K562 (cell line): ENCODE results near the gene NDST4. TPM values are rescaled to one million over a fixed set of nuclear protein-coding genes. Genes with fewer than 3 reads are reported as not detected.

Experiments used
- ATAC-seq: fragments of 200-7000 bp; cut with Tn5 transposase; 3 replicates; pipeline ENCODE4 v1.9.1; 2020; ENCODE audit warnings: moderate library complexity
- BruUV-seq: library from RNA; stranded (reverse); fragments of 400-500 nt; replicated peaks from 2 replicates; lab custom pipeline; 2021; lab: Mats Ljungman, UMichigan
- CTCF ChIA-PET: fragments of 300-600 bp; formaldehyde crosslinking; extraction: SDS; loops from one replicate; lab custom pipeline; 2021; ENCODE audit warnings: low intra/inter-chr PET ratio; lab: Yijun Ruan, JAX
- POLR2A ChIA-PET: fragments of 300-600, 350-650 bp; sonication (Branson Sonifier 250); formaldehyde crosslinking; extraction: SDS; loops from one replicate; lab custom pipeline; 2021; ENCODE audit warnings: antibody characterized with exemption, inconsistent platforms; lab: Yijun Ruan, JAX
- DNase-seq, 4 experiments: peaks; one replicate each; pipeline versions ENCODE4 v3.0.0 to v3.0.0-alpha.2; 2011 to 2018; ENCODE audit warnings: low spot score in 3 of 4, mixed read lengths in 3 of 4; ENCODE audit errors: extremely low read depth in 1 of 4
- FAIRE-seq: peaks from 2 replicates; lab custom pipeline; 2011; peaks lifted over from hg19 to GRCh38; lab: Jason Lieb, UNC
- H2AFZ ChIP-seq: 2 replicates; pipeline ENCODE4 v1.6.0; 2011; ENCODE audit warnings: low read depth, low read length, control low read depth, inconsistent platforms
- H3K27ac ChIP-seq: fragments of 200-600 bp; 3 replicates; pipeline ENCODE4 v1.8.0; 2011; ENCODE audit warnings: low read depth, mild to moderate bottlenecking, control low read depth, inconsistent platforms, low read length, moderate library complexity, mixed read lengths; ENCODE audit errors: extremely low read depth
- H3K27me3 ChIP-seq, 2 experiments: fragments of 300-600 bp in 1 of 2; 2 replicates in 1 of 2; 3 replicates in 1 of 2; pipeline versions ENCODE4 v1.6.0 to v1.8.0; 2011; ENCODE audit warnings: inconsistent platforms in 2 of 2, low read length in 2 of 2, mild to moderate bottlenecking in 1 of 2, mixed read lengths in 1 of 2, moderate library complexity in 1 of 2; ENCODE audit not compliant: control insufficient read depth in 2 of 2, insufficient read depth in 2 of 2
- H3K36me3 ChIP-seq: fragments of 300-600 bp; 3 replicates; pipeline ENCODE4 v1.8.0; 2011; ENCODE audit warnings: mild to moderate bottlenecking, low read length, inconsistent platforms; ENCODE audit not compliant: control insufficient read depth, insufficient read depth
- H3K4me1 ChIP-seq, 2 experiments: fragments of 200-600 bp in 1 of 2; replicated peaks in 1 of 2; 2 replicates in 1 of 2; 3 replicates in 1 of 2; pipeline versions ENCODE4 v1.5.1 to v1.8.0; 2011; ENCODE audit warnings: inconsistent platforms in 2 of 2, low read length in 2 of 2, mild to moderate bottlenecking in 1 of 2, mixed read lengths in 1 of 2, moderate library complexity in 1 of 2; ENCODE audit not compliant: control insufficient read depth in 2 of 2, insufficient read depth in 2 of 2
- H3K4me2 ChIP-seq: 2 replicates; pipeline ENCODE4 v1.6.1; 2011; ENCODE audit warnings: low read length, control low read depth, inconsistent platforms, mixed read lengths; ENCODE audit not compliant: insufficient read depth
- H3K4me3 ChIP-seq: fragments of 200-600 bp; sonication (generic), shearing (Covaris generic); 2 replicates; pipeline ENCODE4 v1.5.1; 2016; ENCODE audit warnings: control low read depth, inconsistent platforms
- H3K79me2 ChIP-seq: fragments of 200-600 bp; 3 replicates; pipeline ENCODE4 v1.8.0; 2011; ENCODE audit warnings: low read length, inconsistent platforms; ENCODE audit not compliant: control insufficient read depth, insufficient read depth
- H3K9ac ChIP-seq, 2 experiments: 2 replicates each; pipeline versions ENCODE4 v1.6.0 to v1.6.1; 2011; ENCODE audit warnings: low read depth in 2 of 2, low read length in 2 of 2, control low read depth in 1 of 2, inconsistent platforms in 1 of 2, mild to moderate bottlenecking in 1 of 2, mixed read lengths in 1 of 2; ENCODE audit not compliant: insufficient read depth in 1 of 2
- H3K9me1 ChIP-seq: one replicate; pipeline ENCODE4 v1.6.0; 2011; ENCODE audit warnings: inconsistent platforms, mild to moderate bottlenecking, low read length, moderate library complexity; ENCODE audit not compliant: control insufficient read depth, insufficient read depth
- H3K9me3 ChIP-seq: replicated peaks from 2 replicates; pipeline ENCODE4 v1.5.1; 2011; ENCODE audit warnings: low read depth, low read length, inconsistent platforms; ENCODE audit not compliant: control insufficient read depth, insufficient read depth
- H4K20me1 ChIP-seq: replicated peaks from 2 replicates; pipeline ENCODE4 v1.6.1; 2011; ENCODE audit warnings: low read length, inconsistent platforms, mixed read lengths; ENCODE audit not compliant: control insufficient read depth, insufficient read depth
- CGGBP1 ChIP-seq: fragments of 250-450 bp; sonication (Bioruptor Pico); IDR thresholded peaks from 2 replicates; pipeline ENCODE4 v1.9.0; 2021; ENCODE audit warnings: mild to moderate bottlenecking
- ELK3 ChIP-seq: fragments of 450-650 bp; formaldehyde crosslinking; IDR thresholded peaks from 2 replicates; pipeline ENCODE4 v1.4.0; 2020; ENCODE audit warnings: mild to moderate bottlenecking
- HDAC2 ChIP-seq: fragments of 450-650 bp; IDR thresholded peaks from 2 replicates; pipeline ENCODE4 v1.6.1; 2016; ENCODE audit warnings: mild to moderate bottlenecking
- MCM5 ChIP-seq: fragments of 450-650 bp; IDR thresholded peaks from 2 replicates; pipeline ENCODE4 v1.6.1; 2016; ENCODE audit warnings: low read depth
- NFE2 ChIP-seq: IDR thresholded peaks from 2 replicates; pipeline ENCODE4 v1.6.1; 2014; ENCODE audit warnings: antibody characterized with exemption, low read depth
- ZNF354B ChIP-seq: fragments of 250-450 bp; sonication (Bioruptor Pico); IDR thresholded peaks from 2 replicates; pipeline ENCODE4 v1.4.0; 2020
- ZNF77 ChIP-seq: fragments of 250-450 bp; sonication (Bioruptor Pico); IDR thresholded peaks from 2 replicates; pipeline ENCODE4 v1.5.0; 2020
- WGBS: fragments of 100-300 bp; shearing (Covaris generic); methylation state at CpG from one replicate; pipeline ENCODE4 v1.1.6; 2016; ENCODE audit warnings: low coverage, mixed read lengths; ENCODE audit not compliant: insufficient coverage; ENCODE audit errors: missing lambda C conversion rate; 5-methylcytosine and 5-hydroxymethylcytosine counted together
- in situ Hi-C: fragments of 300-500 bp; cut with MboI; formaldehyde crosslinking; loops from 4 replicates; pipeline ENCODE4 v1.15.0; 2018; ENCODE audit warnings: inconsistent platforms, mixed read lengths
- intact Hi-C: fragments of 100-400 bp; cut with micrococcal nuclease; formaldehyde crosslinking; loops from 2 replicates; pipeline ENCODE4 v1.14.2; 2022
- polyA plus RNA-seq, 8 experiments: library from polyadenylated mRNA; depleted of rRNA in 4 of 8; stranded (reverse) in 5 of 8; unstranded in 3 of 8; fragments of >200 nt; fragmentation: Nextera tagmentation in 2 of 8; fragmentation: Illumina TruSeq in 1 of 8; extraction: Ambion mirVana in 2 of 8; extraction: Trizol in 1 of 8; gene quantifications; 2 replicates each; pipeline versions ENCODE4 v1.2.1 to v1.2.3, GENCODE V29; 2011 to 2014; ENCODE audit warnings: inconsistent platforms in 1 of 8, missing spikeins in 1 of 8
- total RNA-seq, 7 experiments: library from RNA; depleted of rRNA in 6 of 7; stranded (reverse); fragments of >200 nt in 6 of 7; fragmentation: Illumina TruSeq in 2 of 7; extraction: Trizol in 2 of 7; gene quantifications; 2 replicates each; pipeline versions ENCODE4 v1.2.1 to v1.2.3, GENCODE V29; 2011 to 2021; ENCODE audit warnings: low replicate concordance in 1 of 7
- TF ChIP-seq, protein P1 (sequence below): fragments of 250-450 bp; sonication (Bioruptor Pico); IDR thresholded peaks from 2 replicates; pipeline ENCODE4 v1.8.0; 2021; ENCODE audit warnings: borderline replicate concordance, mild to moderate bottlenecking, moderate library complexity; ENCODE audit not compliant: poor library complexity, severe bottlenecking

NDST4 gene
- total and polyA plus RNA-seq, 9 of the 15 experiments (the other 6 are each of a cell fraction or from before 2014, with no cell fraction given) = not detected

- no peak overlapping the region for H3K27ac ChIP-seq
- H3K9ac ChIP-seq = no peak overlapping the region
- DNase-seq (no peak), FAIRE-seq (no peak), ATAC-seq (no peak)
- intact Hi-C loops (no loop called here), in situ Hi-C loops (no loop called here)
- 0% methylated on average over 3 of the region's 3 CpGs for WGBS
- no peaks in the 10 kb centered on the region for H3K79me2 ChIP-seq
- no peaks in the 10 kb centered on the region for H3K9me1 ChIP-seq
- no peaks in the 10 kb centered on the region for H3K36me3 ChIP-seq
- H2AFZ ChIP-seq = no peak overlapping the region
- H3K4me3 ChIP-seq = no peak overlapping the region
- H3K4me2 ChIP-seq = no peak overlapping the region
- no TSS peak for BruUV-seq
- H3K9me3 ChIP-seq = no peaks in the 10 kb centered on the region; the same call in 1 of the 2 replicates
- CTCF ChIA-PET = no interaction called here
- H3K27me3 ChIP-seq = no peaks in the 10 kb centered on the region
- H4K20me1 ChIP-seq = no peaks in the 10 kb centered on the region
- H3K4me1 ChIP-seq = no peaks in the 10 kb centered on the region
- TF ChIP-seq ELK3 (CRISPR knock-in tag) (no peak), ZNF77 (no peak), ZNF354B (CRISPR knock-in tag) (no peak), MCM5 (no peak), CGGBP1 (no peak), NFE2 (no peak), HDAC2 (no peak)
- TF ChIP-seq, protein P1, sequence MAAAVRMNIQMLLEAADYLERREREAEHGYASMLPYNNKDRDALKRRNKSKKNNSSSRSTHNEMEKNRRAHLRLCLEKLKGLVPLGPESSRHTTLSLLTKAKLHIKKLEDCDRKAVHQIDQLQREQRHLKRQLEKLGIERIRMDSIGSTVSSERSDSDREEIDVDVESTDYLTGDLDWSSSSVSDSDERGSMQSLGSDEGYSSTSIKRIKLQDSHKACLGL (CRISPR knock-in tag) = no peak
- POLR2A ChIA-PET = no interaction called here
Observed at GRCh38 chr4:114783215-114783595, 330.2 kb downstream of the NDST4 start.
